Measurements from ENCODE around the gene CACNA2D3.
"Not testable (repeated sequence)": the region's sequence is repeated elsewhere in the genome, so short reads cannot be mapped to it uniquely, and the experiment has no call there.

CACNA2D3 gene

GRCh38 chr3:54433846-54434245 lies 311.5 kb downstream of the CACNA2D3 start:
- H3K9me3 ChIP-seq (ENCODE audit: low read length): no peaks in the 10 kb centered on the region
- H3K36me3 ChIP-seq (ENCODE audit: insufficient read depth, low read length): no peaks in the 10 kb centered on the region
- H3K27me3 ChIP-seq (ENCODE audit: insufficient read depth, low read length): no peaks in the 10 kb centered on the region
- no peak overlapping the region for H3K4me3 ChIP-seq (ENCODE audit: low read length)
- no peak overlapping the region for H2AFZ ChIP-seq (ENCODE audit: low read depth, low read length)
- no peaks in the 10 kb centered on the region for H3K4me1 ChIP-seq (ENCODE audit: insufficient read depth, low read length)

- H3K27me3 ChIP-seq (ENCODE audit: insufficient read depth, low read length): no peaks in the 10 kb centered on the region
Measured at GRCh38 chr3:54434756-54435155, 312.4 kb downstream of the CACNA2D3 start.

GRCh38 chr3:54437271-54437670 lies 314.9 kb downstream of the CACNA2D3 start:
- H3K4me1 ChIP-seq (ENCODE audit: insufficient read depth, low read length): no peaks in the 10 kb centered on the region
- no peak overlapping the region for H2AFZ ChIP-seq (ENCODE audit: low read depth, low read length)
- no peaks in the 10 kb centered on the region for H3K36me3 ChIP-seq (ENCODE audit: insufficient read depth, low read length)
- H3K9me3 ChIP-seq (ENCODE audit: low read length): no peaks in the 10 kb centered on the region
- no peaks in the 10 kb centered on the region for H3K27me3 ChIP-seq (ENCODE audit: insufficient read depth, low read length)
- H3K4me3 ChIP-seq (ENCODE audit: low read length): no peak overlapping the region

More at GRCh38 chr3:54434756-54435155, 312.4 kb downstream of the CACNA2D3 start:
- Histone ChIP-seq H3K36me3 (ENCODE audit: insufficient read depth, low read length) (no peaks in the 10 kb centered on the region), H3K9me3 (ENCODE audit: low read length) (no peaks in the 10 kb centered on the region), H3K4me3 (ENCODE audit: low read length) (no peak overlapping the region), H3K4me1 (ENCODE audit: insufficient read depth, low read length) (no peaks in the 10 kb centered on the region), H2AFZ (ENCODE audit: low read depth, low read length) (no peak overlapping the region)

- Histone ChIP-seq H2AFZ (ENCODE audit: low read depth, low read length) (no peak overlapping the region), H3K36me3 (ENCODE audit: insufficient read depth, low read length) (no peaks in the 10 kb centered on the region), H3K4me1 (ENCODE audit: insufficient read depth, low read length) (no peaks in the 10 kb centered on the region), H3K4me3 (ENCODE audit: low read length) (no peak overlapping the region), H3K27me3 (ENCODE audit: insufficient read depth, low read length) (no peaks in the 10 kb centered on the region), H3K9me3 (ENCODE audit: low read length) (no peaks in the 10 kb centered on the region)
Measured at GRCh38 chr3:54443561-54444161, 321.3 kb downstream of the CACNA2D3 start.

- H3K4me3 ChIP-seq (ENCODE audit: low read length): no peak overlapping the region
- no peaks in the 10 kb centered on the region for H3K9me3 ChIP-seq (ENCODE audit: low read length)
- no peaks in the 10 kb centered on the region for H3K27me3 ChIP-seq (ENCODE audit: insufficient read depth, low read length)
- H2AFZ ChIP-seq (ENCODE audit: low read depth, low read length): no peak overlapping the region
- H3K36me3 ChIP-seq (ENCODE audit: insufficient read depth, low read length): no peaks in the 10 kb centered on the region
- no peaks in the 10 kb centered on the region for H3K4me1 ChIP-seq (ENCODE audit: insufficient read depth, low read length)
Measured at GRCh38 chr3:54445630-54446029, 323.3 kb downstream of the CACNA2D3 start.

- H3K4me3 ChIP-seq (ENCODE audit: low read length): no peak overlapping the region
- H3K9me3 ChIP-seq (ENCODE audit: low read length): no peaks in the 10 kb centered on the region
- no peaks in the 10 kb centered on the region for H3K27me3 ChIP-seq (ENCODE audit: insufficient read depth, low read length)
- H3K36me3 ChIP-seq (ENCODE audit: insufficient read depth, low read length): no peaks in the 10 kb centered on the region
- no peak overlapping the region for H2AFZ ChIP-seq (ENCODE audit: low read depth, low read length)
- H3K4me1 ChIP-seq (ENCODE audit: insufficient read depth, low read length): no peaks in the 10 kb centered on the region
Measured at GRCh38 chr3:54447427-54447826, 325.1 kb downstream of the CACNA2D3 start.

GRCh38 chr3:54454806-54455205 lies 332.5 kb downstream of the CACNA2D3 start:
- Histone ChIP-seq H3K4me3 (ENCODE audit: low read length) (no peak overlapping the region), H2AFZ (ENCODE audit: low read depth, low read length) (no peak overlapping the region), H3K4me1 (ENCODE audit: insufficient read depth, low read length) (no peaks in the 10 kb centered on the region), H3K9me3 (ENCODE audit: low read length) (no peaks in the 10 kb centered on the region), H3K36me3 (ENCODE audit: insufficient read depth, low read length) (no peaks in the 10 kb centered on the region), H3K27me3 (ENCODE audit: insufficient read depth, low read length) (no peaks in the 10 kb centered on the region)

GRCh38 chr3:54458357-54458756 lies 336.0 kb downstream of the CACNA2D3 start:
- Histone ChIP-seq H3K9me3 (ENCODE audit: low read length) (no peaks in the 10 kb centered on the region), H3K27me3 (ENCODE audit: insufficient read depth, low read length) (no peaks in the 10 kb centered on the region), H2AFZ (ENCODE audit: low read depth, low read length) (no peak overlapping the region), H3K36me3 (ENCODE audit: insufficient read depth, low read length) (no peaks in the 10 kb centered on the region), H3K4me1 (ENCODE audit: insufficient read depth, low read length) (no peaks in the 10 kb centered on the region), H3K4me3 (ENCODE audit: low read length) (no peak overlapping the region)

GRCh38 chr3:54464554-54464953 lies 342.2 kb downstream of the CACNA2D3 start:
- H3K36me3 ChIP-seq (ENCODE audit: insufficient read depth, low read length); H3K27me3 ChIP-seq (ENCODE audit: insufficient read depth, low read length); H3K4me3 ChIP-seq (ENCODE audit: low read length); H3K4me1 ChIP-seq (ENCODE audit: insufficient read depth, low read length); H3K9me3 ChIP-seq (ENCODE audit: low read length); H2AFZ ChIP-seq (ENCODE audit: low read depth, low read length): not testable (repeated sequence)

- H3K4me1 ChIP-seq (ENCODE audit: insufficient read depth, low read length): no peaks in the 10 kb centered on the region
- H3K4me3 ChIP-seq (ENCODE audit: low read length): no peak overlapping the region
- peaks cover 3% of the 10 kb centered on the region for H3K27me3 ChIP-seq (ENCODE audit: insufficient read depth, low read length)
- no peaks in the 10 kb centered on the region for H3K36me3 ChIP-seq (ENCODE audit: insufficient read depth, low read length)
- no peak overlapping the region for H2AFZ ChIP-seq (ENCODE audit: low read depth, low read length)
- H3K9me3 ChIP-seq (ENCODE audit: low read length): no peaks in the 10 kb centered on the region
Measured at GRCh38 chr3:54476891-54477290, 354.5 kb downstream of the CACNA2D3 start.

GRCh38 chr3:54481606-54482365 lies 359.4 kb downstream of the CACNA2D3 start:
- Histone ChIP-seq H3K4me3 (ENCODE audit: low read length) (no peak overlapping the region), H2AFZ (ENCODE audit: low read depth, low read length) (no peak overlapping the region), H3K4me1 (ENCODE audit: insufficient read depth, low read length) (no peaks in the 10 kb centered on the region), H3K9me3 (ENCODE audit: low read length) (no peaks in the 10 kb centered on the region), H3K36me3 (ENCODE audit: insufficient read depth, low read length) (no peaks in the 10 kb centered on the region), H3K27me3 (ENCODE audit: insufficient read depth, low read length) (peaks cover 3% of the 10 kb centered on the region)

GRCh38 chr3:54484334-54484733 lies 362.0 kb downstream of the CACNA2D3 start:
- Histone ChIP-seq H3K4me1 (ENCODE audit: insufficient read depth, low read length) (no peaks in the 10 kb centered on the region), H3K27me3 (ENCODE audit: insufficient read depth, low read length) (peaks cover 3% of the 10 kb centered on the region), H3K9me3 (ENCODE audit: low read length) (no peaks in the 10 kb centered on the region), H3K4me3 (ENCODE audit: low read length) (no peak overlapping the region), H3K36me3 (ENCODE audit: insufficient read depth, low read length) (no peaks in the 10 kb centered on the region), H2AFZ (ENCODE audit: low read depth, low read length) (no peak overlapping the region)

- H3K4me3 ChIP-seq (ENCODE audit: low read length): no peak overlapping the region
Measured at GRCh38 chr3:54486317-54486716, 364.0 kb downstream of the CACNA2D3 start.

GRCh38 chr3:54488297-54488696 lies 365.9 kb downstream of the CACNA2D3 start:
- no peak overlapping the region for H2AFZ ChIP-seq (ENCODE audit: low read depth, low read length)
- no peaks in the 10 kb centered on the region for H3K9me3 ChIP-seq (ENCODE audit: low read length)
- no peaks in the 10 kb centered on the region for H3K27me3 ChIP-seq (ENCODE audit: insufficient read depth, low read length)
- no peaks in the 10 kb centered on the region for H3K4me1 ChIP-seq (ENCODE audit: insufficient read depth, low read length)
- H3K4me3 ChIP-seq (ENCODE audit: low read length): no peak overlapping the region
- no peaks in the 10 kb centered on the region for H3K36me3 ChIP-seq (ENCODE audit: insufficient read depth, low read length)

More at GRCh38 chr3:54486317-54486716, 364.0 kb downstream of the CACNA2D3 start:
- Histone ChIP-seq H3K36me3 (ENCODE audit: insufficient read depth, low read length) (no peaks in the 10 kb centered on the region), H3K9me3 (ENCODE audit: low read length) (no peaks in the 10 kb centered on the region), H2AFZ (ENCODE audit: low read depth, low read length) (no peak overlapping the region), H3K4me1 (ENCODE audit: insufficient read depth, low read length) (no peaks in the 10 kb centered on the region), H3K27me3 (ENCODE audit: insufficient read depth, low read length) (no peaks in the 10 kb centered on the region)
